Activated T-helper 9 cell treated with anti-CD3 and anti-CD28 coated beads, Interleukin-2, amount 50 U/mL, for 16 hours (primary cell): ENCODE measurements around the gene TRPM3.

ENCODE experiments used
- DNase-seq: peaks from one replicate; pipeline ENCODE4 v3.0.0-alpha.2; 2020; ENCODE audit warnings: low read depth

TRPM3 gene

GRCh38 chr9:70517926-70518610 lies 603.4 kb downstream of the TRPM3 start:
- no peak for DNase-seq

- DNase-seq, result no peak
These were observed 607.1 kb downstream of the TRPM3 start for GRCh38 chr9:70514273-70514672.

- no peak for DNase-seq
These were observed 609.6 kb downstream of the TRPM3 start for GRCh38 chr9:70511858-70512257.

GRCh38 chr9:70510157-70510770 lies 611.2 kb downstream of the TRPM3 start:
- no peak for DNase-seq

- DNase-seq, result no peak
These were observed 615.3 kb downstream of the TRPM3 start for GRCh38 chr9:70506159-70506558.

- DNase-seq, result no peak
These were observed 616.6 kb downstream of the TRPM3 start for GRCh38 chr9:70504834-70505233.

- DNase-seq, result no peak
These were observed 618.7 kb downstream of the TRPM3 start for GRCh38 chr9:70502690-70503089.

GRCh38 chr9:70500793-70501192 lies 620.6 kb downstream of the TRPM3 start:
- no peak for DNase-seq

- DNase-seq, result no peak
These were observed 621.8 kb downstream of the TRPM3 start for GRCh38 chr9:70499621-70500020.

GRCh38 chr9:70498866-70499265 lies 622.6 kb downstream of the TRPM3 start:
- no peak for DNase-seq

- no peak for DNase-seq
These were observed 625.2 kb downstream of the TRPM3 start for GRCh38 chr9:70496244-70496643.

- no peak for DNase-seq
These were observed 625.9 kb downstream of the TRPM3 start for GRCh38 chr9:70495514-70495913.

GRCh38 chr9:70494221-70494620 lies 627.2 kb downstream of the TRPM3 start:
- no peak for DNase-seq

GRCh38 chr9:70493029-70493428 lies 628.4 kb downstream of the TRPM3 start:
- DNase-seq, result no peak

GRCh38 chr9:70492319-70492777 lies 629.1 kb downstream of the TRPM3 start:
- no peak for DNase-seq

GRCh38 chr9:70491426-70492318 lies 629.7 kb downstream of the TRPM3 start:
- DNase-seq, result no peak

- no peak for DNase-seq
These were observed 630.9 kb downstream of the TRPM3 start for GRCh38 chr9:70490478-70490877.

GRCh38 chr9:70488793-70489105 lies 632.7 kb downstream of the TRPM3 start:
- no peak for DNase-seq

GRCh38 chr9:70488098-70488792 lies 633.2 kb downstream of the TRPM3 start:
- DNase-seq, result no peak

- DNase-seq, result no peak
These were observed 635.3 kb downstream of the TRPM3 start for GRCh38 chr9:70486127-70486526.

- DNase-seq, result no peak
These were observed 636.1 kb downstream of the TRPM3 start for GRCh38 chr9:70485273-70485858.
